ENCODE measurements around the gene ADORA1. TPM values are rescaled to one million over a fixed set of nuclear protein-coding genes. Genes with fewer than 3 reads are reported as not detected.

The ADORA1 gene
- total RNA-seq, 1 experiment from 2014 or later, result 0.89 TPM

- DNase-seq (ENCODE audit: low spot score), result no peak
Observed at GRCh38 chr1:203186446-203187303, 59.1 kb downstream of the ADORA1 start, which contains the start of gene CHI3L1. CHI3L1 (minus strand) TSS chr1:203186704; CDS start chr1:203186623, 81 bp downstream.

- no peak for DNase-seq (ENCODE audit: low spot score)
Observed at GRCh38 chr1:203187304-203187685, 59.8 kb downstream of the ADORA1 start.

DNA sequence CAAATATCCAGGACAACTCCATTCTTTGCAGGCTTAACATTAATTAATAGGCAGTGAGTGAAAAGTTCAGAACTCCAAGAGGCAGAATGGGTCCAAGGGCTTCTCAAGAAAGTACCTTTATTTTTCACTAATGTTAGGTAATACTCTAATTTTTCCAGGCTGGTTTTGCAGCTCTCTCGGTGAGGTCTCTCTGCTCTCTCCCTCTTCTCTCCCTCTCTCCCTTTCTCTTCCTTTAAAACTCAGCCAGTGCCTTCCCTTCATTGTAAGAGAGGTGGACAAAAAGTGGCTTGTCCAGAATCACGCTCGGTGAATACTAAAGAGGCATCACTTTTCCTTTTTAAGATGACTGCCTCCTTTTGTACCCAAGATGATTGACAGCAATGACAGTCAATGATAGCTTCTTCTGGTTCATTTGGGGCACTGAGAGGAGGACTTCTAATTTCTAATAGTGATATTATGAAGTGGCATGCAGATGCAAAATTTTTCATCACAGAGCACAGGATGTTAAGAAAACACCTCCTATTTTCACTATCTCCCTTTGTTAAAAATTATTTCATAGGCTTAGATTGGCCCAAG is 60.3 kb downstream of the ADORA1 start:
- no peak for DNase-seq (ENCODE audit: low spot score)

DNA sequence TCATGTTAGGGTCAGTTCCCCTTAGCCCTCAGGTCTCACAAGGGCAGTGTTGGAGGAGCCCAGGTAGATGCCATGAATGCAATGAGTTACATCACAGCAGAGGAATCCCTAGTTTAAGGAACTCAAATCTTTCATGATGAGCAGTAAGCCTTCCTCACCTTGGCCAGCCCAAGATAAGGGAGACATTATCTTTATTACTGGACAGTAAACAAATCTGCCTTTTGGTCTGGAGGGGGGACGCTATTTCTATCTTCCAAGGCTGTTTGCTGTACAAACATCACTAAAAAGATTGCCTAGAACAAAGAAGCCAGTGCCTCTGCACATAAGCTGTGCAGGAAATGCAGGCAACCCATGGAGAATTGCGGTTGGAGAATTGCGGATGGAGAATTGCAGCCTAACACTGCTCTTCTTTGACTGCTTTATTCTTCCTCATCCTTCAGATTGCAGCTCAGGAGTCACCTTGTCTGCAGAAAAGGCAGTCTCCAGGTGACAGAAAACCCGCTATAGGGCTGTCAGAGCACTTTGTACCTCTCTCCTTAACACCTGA is 61.2 kb downstream of the ADORA1 start:
- DNase-seq (ENCODE audit: low spot score), result no peak

GRCh38 chr1:203189951-203190352 is 62.4 kb downstream of the ADORA1 start:
- DNase-seq (ENCODE audit: low spot score), result no peak

GRCh38 chr1:203190949-203191348 is 63.4 kb downstream of the ADORA1 start:
- no peak for DNase-seq (ENCODE audit: low spot score)

- no peak for DNase-seq (ENCODE audit: low spot score)
Observed at GRCh38 chr1:203196371-203196770, 68.8 kb downstream of the ADORA1 start.

- no peak for DNase-seq (ENCODE audit: low spot score)
Observed at GRCh38 chr1:203197625-203198024, 70.1 kb downstream of the ADORA1 start.

GRCh38 chr1:203199002-203199401 is 71.5 kb downstream of the ADORA1 start:
- DNase-seq (ENCODE audit: low spot score), result no peak

DNA sequence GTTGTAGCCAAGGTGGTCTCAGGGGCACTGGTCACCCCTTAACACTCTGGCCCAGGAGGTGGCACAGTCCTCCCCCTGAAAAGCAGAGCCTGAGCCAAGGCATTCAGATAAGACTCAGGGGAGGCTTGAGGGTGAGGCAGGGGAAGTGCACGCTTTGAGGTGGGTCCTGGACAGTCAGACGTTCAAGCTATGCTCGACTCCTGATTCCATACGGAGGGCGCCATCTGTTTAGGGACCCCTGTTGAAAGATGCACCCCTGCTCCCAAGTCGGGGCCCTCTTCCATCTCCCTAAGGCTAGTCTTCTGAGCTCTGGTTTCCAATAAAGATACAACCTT is 71.9 kb downstream of the ADORA1 start:
- DNase-seq (ENCODE audit: low spot score), result no peak

- DNase-seq (ENCODE audit: low spot score), result no peak
Observed at GRCh38 chr1:203199816-203200571, 72.5 kb downstream of the ADORA1 start.

- no peak for DNase-seq (ENCODE audit: low spot score)
Observed at GRCh38 chr1:203200916-203201315, 73.4 kb downstream of the ADORA1 start.

DNA sequence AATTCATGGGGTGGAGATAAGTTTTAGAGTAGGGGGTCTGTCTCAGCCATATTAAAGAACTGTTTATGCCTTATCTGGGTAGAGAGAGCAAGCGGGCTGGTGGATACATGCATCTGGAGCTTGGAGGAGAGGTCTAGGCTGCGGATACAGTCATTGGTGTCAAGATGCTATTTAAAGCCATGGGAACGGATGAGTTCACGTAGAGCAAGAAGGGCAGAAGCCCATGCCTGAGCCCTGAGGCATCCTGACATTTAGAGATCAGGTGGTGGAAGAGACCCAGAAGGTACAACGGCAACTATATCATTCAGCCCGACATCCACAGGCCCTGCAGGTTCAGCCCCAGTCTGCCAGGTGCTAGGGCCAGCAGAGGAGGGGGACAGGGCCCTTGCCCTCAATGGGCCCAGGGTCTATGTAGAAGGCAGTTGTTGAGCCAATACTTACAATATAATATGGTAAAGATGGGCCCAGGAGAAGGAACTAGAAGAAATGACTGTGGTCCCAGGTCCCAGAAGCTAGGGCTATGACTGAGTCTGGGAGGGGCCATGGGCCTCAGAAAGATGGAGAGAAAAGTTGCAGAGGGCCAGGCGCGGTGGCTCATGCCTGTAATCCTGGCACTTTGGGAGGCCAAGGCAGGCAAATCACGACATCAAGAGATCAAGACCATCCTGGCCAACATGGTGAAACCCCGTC is 74.1 kb downstream of the ADORA1 start:
- no peak for DNase-seq (ENCODE audit: low spot score)

DNA sequence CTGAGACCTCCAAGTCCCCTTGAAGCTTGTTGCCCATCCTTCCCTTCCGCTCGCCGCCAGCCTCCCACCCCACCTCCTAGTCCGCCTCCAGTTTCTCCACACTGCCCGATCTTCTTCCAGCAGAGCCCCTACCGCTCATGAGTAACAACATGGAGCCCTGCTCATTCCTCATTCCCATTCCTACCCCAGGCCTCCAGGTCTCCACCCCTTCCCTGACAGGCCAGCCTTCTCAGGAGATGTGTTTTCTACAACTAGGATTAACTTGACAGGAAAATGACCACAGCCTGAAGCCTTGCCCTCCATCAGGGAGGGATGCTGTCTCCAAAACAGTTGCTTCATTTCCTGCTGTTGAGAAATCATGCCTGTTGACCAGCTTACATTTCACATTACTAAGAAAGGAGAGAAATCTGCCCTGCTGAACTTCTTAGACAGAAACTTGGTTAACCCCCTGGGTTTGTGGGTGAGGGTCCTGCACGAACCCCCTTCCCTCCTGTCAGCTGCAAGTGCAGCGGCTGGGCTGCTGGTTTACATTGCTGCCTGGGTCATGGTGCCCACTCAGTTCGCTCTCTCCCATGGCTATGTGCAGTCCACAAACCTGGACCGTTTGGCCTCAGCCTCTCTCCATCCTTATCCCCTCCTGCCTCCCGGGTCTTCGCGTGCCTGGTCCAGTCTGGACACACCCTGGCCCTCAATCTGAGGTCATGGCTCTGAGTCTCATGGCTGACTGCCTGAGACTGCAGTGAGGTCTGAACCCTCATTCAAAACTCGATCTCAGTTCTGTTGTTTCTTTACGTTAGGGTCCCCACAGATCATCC is 75.1 kb downstream of the ADORA1 start:
- DNase-seq (ENCODE audit: low spot score), result no peak

GRCh38 chr1:203204756-203205155 is 77.2 kb downstream of the ADORA1 start:
- no peak for DNase-seq (ENCODE audit: low spot score)

GRCh38 chr1:203206129-203206687 is 78.7 kb downstream of the ADORA1 start:
- DNase-seq (ENCODE audit: low spot score), result no peak

- no peak for DNase-seq (ENCODE audit: low spot score)
Observed at GRCh38 chr1:203207751-203208150, 80.2 kb downstream of the ADORA1 start.

GRCh38 chr1:203208181-203208580 is 80.7 kb downstream of the ADORA1 start:
- DNase-seq (ENCODE audit: low spot score), result no peak

- no peak for DNase-seq (ENCODE audit: low spot score)
Observed at GRCh38 chr1:203210350-203210749, 82.8 kb downstream of the ADORA1 start.

DNA sequence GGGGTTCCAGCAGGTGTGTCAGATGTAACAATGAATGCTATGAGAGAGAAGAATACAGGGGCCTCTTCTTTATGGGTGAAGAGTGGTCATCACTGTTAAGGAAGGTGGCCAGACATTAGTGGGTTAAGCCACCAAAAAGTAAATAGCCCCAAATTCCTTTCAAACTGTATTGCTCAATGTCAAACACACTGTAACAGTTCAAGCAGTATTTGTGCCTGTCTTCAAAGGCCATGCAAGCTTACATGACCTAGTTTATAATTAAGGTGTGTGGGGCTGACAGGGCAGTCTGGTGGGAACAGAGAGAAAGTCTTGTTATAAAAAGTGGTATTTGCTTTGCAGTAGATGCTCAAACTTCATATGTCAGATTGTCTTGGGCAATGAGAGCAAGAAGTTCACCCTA is 83.5 kb downstream of the ADORA1 start:
- no peak for DNase-seq (ENCODE audit: low spot score)

All from HT-29 (cell line).